ENCODE measurements around the gene WNK2.

WNK2 gene

DNA sequence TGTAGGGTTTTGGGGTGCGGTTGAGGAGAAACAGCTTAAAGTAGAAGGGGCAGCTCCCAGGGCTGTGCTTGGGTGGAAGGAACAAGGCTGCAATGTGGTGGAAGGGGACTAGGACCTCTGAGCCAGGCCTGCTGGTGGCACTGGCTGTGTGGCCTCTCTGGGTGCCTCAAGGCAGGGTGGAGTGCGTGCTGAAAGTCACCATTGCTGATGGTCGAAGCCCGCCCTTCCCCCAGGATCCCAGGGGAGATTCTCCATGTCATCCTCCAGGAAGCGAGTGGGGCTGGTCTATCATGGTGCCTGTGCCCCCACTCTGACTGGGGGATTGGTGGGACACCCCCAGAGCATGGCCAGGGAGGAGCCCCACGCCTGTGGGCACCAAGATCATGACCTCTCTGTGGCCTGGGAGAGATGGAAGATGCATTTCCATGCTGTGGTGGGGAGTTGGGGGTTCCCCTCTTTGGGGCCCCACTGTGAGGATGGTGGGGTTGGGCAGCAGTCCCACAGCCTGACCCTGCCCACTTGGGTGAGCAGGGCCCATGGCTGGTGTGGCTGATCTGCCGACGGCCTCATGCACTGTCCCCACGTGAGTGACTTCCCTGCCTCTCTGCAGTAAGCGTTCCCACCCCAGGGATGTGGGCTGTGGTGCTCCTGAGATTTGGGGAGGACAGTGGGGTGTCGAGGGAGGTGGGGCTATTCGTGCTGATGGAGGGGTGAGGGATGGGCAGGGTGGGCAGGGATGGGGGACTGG is 25.8 kb downstream of the WNK2 start:
- H3K36me3 ChIP-seq (ENCODE audit: control insufficient read depth, insufficient read depth, low read length) = no peaks in the 10 kb centered on the region
- no peaks in the 10 kb centered on the region for H3K9me3 ChIP-seq (ENCODE audit: control insufficient read depth, low read length)
- H3K27me3 ChIP-seq (ENCODE audit: control insufficient read depth, insufficient read depth, low read length, poor library complexity, severe bottlenecking) = no peaks in the 10 kb centered on the region
- H3K4me1 ChIP-seq (ENCODE audit: control insufficient read depth, insufficient read depth, low read length) = peaks cover 31% of the 10 kb centered on the region
- H3K27ac ChIP-seq (ENCODE audit: insufficient read depth, low read depth, low read length, poor library complexity, severe bottlenecking) = no peak overlapping the region
- no peak overlapping the region for H3K4me3 ChIP-seq (ENCODE audit: insufficient read depth, low read depth, low read length)
- 90 to 92% methylated on average over 12 of the region's 12 CpGs for WGBS, 2 experiments

DNA sequence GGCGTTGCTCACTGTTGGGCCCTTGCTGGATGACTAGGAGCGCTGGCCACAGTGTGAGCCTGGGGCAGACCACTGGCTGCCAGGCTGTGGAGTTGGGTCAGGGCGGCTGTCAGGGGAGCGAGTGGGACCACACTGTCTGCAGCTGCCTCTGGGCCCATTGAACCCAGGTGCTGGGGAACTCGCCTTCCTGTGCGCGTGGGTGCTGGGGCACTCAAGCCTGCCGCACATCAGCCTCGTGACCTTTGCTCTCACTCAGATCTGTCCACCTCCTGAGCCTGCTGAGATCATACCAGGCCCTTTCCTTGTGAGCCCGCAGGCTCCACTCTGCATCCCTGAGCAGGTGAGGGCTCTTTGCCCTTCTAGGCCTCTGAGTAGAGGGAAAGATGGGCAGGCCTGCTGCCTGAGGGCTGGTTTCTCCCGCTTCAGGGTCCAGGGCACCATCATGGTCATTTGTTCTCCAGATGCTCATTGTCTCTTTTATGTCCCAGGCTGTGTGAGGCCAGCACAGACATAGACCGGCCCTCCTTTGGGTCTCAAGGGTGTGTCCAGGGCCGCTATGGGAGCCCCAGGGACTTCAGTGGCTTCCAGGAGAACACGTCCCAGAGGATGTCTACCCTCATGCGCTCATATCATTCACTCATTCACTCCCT is 26.5 kb downstream of the WNK2 start:
- no peaks in the 10 kb centered on the region for H3K9me3 ChIP-seq (ENCODE audit: control insufficient read depth, low read length)
- H3K27me3 ChIP-seq (ENCODE audit: control insufficient read depth, insufficient read depth, low read length, poor library complexity, severe bottlenecking) = no peaks in the 10 kb centered on the region
- 92 to 95% methylated on average over 15 of the region's 15 CpGs for WGBS, 2 experiments
- no peak overlapping the region for H3K27ac ChIP-seq (ENCODE audit: insufficient read depth, low read depth, low read length, poor library complexity, severe bottlenecking)
- H3K4me3 ChIP-seq (ENCODE audit: insufficient read depth, low read depth, low read length) = no peak overlapping the region
- peaks cover 25% of the 10 kb centered on the region for H3K4me1 ChIP-seq (ENCODE audit: control insufficient read depth, insufficient read depth, low read length)
- no peaks in the 10 kb centered on the region for H3K36me3 ChIP-seq (ENCODE audit: control insufficient read depth, insufficient read depth, low read length)

DNA sequence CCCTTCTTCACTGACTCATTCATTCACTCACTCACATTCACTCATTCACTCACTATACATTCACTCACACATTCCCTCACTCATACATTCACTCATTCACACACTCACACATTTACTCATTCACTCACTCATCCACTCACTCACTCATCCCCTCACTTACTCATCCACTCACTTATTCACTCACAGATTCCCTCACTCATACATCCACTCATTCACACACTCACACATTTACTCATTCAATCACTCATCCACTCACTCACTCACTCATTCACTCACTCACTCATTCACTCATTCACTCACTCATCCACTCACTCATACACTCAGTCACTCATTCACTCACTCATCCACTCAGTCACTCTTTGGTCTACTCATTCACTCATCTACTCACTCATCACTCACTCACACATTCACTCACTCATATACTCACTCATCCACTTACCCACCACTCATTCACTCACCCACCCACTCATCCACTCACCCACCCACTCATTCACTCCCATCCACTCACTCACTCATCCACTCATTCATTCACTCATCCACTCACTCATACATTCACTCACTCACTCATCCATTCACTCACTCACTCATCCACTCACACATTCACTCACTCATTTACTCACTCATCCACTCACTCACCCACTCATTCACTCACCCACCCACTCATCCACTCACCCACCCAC is 27.2 kb downstream of the WNK2 start:
- Histone ChIP-seq H3K4me3 (ENCODE audit: insufficient read depth, low read depth, low read length) (no peak overlapping the region), H3K36me3 (ENCODE audit: control insufficient read depth, insufficient read depth, low read length) (no peaks in the 10 kb centered on the region), H3K9me3 (ENCODE audit: control insufficient read depth, low read length) (no peaks in the 10 kb centered on the region), H3K27ac (ENCODE audit: insufficient read depth, low read depth, low read length, poor library complexity, severe bottlenecking) (no peak overlapping the region), H3K4me1 (ENCODE audit: control insufficient read depth, insufficient read depth, low read length) (peaks cover 18% of the 10 kb centered on the region), H3K27me3 (ENCODE audit: control insufficient read depth, insufficient read depth, low read length, poor library complexity, severe bottlenecking) (no peaks in the 10 kb centered on the region)

DNA sequence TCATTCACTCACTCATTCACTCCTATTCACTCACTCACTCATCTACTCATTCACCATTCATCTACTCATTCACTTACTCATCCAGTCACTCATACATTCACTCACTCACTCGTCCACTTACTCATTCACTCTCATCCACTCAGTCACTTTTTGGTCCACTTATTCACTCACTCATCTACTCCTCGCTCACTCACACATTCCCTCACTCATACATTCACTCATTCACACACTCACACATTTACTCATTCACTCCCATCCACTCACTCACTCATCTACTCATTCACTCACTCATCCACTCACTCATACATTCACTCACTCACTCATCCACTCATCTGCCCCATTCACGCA is 27.7 kb downstream of the WNK2 start:
- Histone ChIP-seq H3K27me3 (ENCODE audit: control insufficient read depth, insufficient read depth, low read length, poor library complexity, severe bottlenecking) (no peaks in the 10 kb centered on the region), H3K4me1 (ENCODE audit: control insufficient read depth, insufficient read depth, low read length) (peaks cover 14% of the 10 kb centered on the region), H3K27ac (ENCODE audit: insufficient read depth, low read depth, low read length, poor library complexity, severe bottlenecking) (no peak overlapping the region), H3K9me3 (ENCODE audit: control insufficient read depth, low read length) (no peaks in the 10 kb centered on the region), H3K4me3 (ENCODE audit: insufficient read depth, low read depth, low read length) (no peak overlapping the region), H3K36me3 (ENCODE audit: control insufficient read depth, insufficient read depth, low read length) (no peaks in the 10 kb centered on the region)
- 87 to 93% methylated on average over 3 of the region's 3 CpGs for WGBS, 2 experiments

DNA sequence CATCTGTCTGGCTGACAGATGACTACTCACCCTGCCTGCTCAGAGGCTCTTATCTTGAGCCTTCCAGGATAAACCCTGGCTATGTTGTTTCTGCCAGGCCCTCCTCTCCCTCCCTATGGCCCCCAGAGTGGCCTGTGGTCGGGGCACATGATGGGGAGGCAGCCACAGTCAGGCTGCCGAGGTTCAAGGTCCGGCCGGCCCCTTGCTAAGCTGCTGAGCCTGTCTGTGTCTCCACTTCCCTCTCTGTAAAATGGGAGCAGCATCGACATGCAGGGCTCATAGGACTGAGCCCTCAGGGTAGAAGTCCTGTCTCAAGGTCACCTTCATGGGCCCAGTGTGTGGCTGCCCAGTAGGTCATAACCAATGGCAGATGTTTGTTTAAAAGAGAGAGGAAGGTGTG is 28.5 kb downstream of the WNK2 start:
- Histone ChIP-seq H3K9me3 (ENCODE audit: control insufficient read depth, low read length) (no peaks in the 10 kb centered on the region), H3K36me3 (ENCODE audit: control insufficient read depth, insufficient read depth, low read length) (no peaks in the 10 kb centered on the region), H3K4me1 (ENCODE audit: control insufficient read depth, insufficient read depth, low read length) (peaks cover 6% of the 10 kb centered on the region), H3K4me3 (ENCODE audit: insufficient read depth, low read depth, low read length) (no peak overlapping the region), H3K27me3 (ENCODE audit: control insufficient read depth, insufficient read depth, low read length, poor library complexity, severe bottlenecking) (no peaks in the 10 kb centered on the region), H3K27ac (ENCODE audit: insufficient read depth, low read depth, low read length, poor library complexity, severe bottlenecking) (no peak overlapping the region)
- WGBS, 2 experiments = 86 to 91% methylated on average over 5 of the region's 5 CpGs

DNA sequence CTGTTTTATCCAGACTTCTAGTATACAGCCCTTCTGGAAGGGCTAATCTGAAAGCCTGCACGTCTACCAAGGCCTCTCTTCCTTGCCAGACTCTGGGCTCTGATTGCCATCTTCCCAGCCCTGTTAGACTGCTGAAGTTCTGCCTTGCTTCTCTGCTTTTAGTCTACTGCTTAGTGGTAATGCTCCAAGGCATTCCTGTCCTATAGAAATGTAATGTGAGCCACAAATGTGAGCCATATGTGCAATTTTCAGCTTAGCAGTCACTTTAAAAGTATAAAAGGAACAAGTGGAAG is 32.1 kb downstream of the WNK2 start:
- 88 to 93% methylated on average over 1 of the region's 1 CpG for WGBS, 2 experiments
- H3K4me3 ChIP-seq (ENCODE audit: insufficient read depth, low read depth, low read length) = no peak overlapping the region
- H3K9me3 ChIP-seq (ENCODE audit: control insufficient read depth, low read length) = no peaks in the 10 kb centered on the region
- H3K4me1 ChIP-seq (ENCODE audit: control insufficient read depth, insufficient read depth, low read length) = no peaks in the 10 kb centered on the region
- H3K36me3 ChIP-seq (ENCODE audit: control insufficient read depth, insufficient read depth, low read length) = no peaks in the 10 kb centered on the region
- H3K27ac ChIP-seq (ENCODE audit: insufficient read depth, low read depth, low read length, poor library complexity, severe bottlenecking) = no peak overlapping the region
- H3K27me3 ChIP-seq (ENCODE audit: control insufficient read depth, insufficient read depth, low read length, poor library complexity, severe bottlenecking) = no peaks in the 10 kb centered on the region

DNA sequence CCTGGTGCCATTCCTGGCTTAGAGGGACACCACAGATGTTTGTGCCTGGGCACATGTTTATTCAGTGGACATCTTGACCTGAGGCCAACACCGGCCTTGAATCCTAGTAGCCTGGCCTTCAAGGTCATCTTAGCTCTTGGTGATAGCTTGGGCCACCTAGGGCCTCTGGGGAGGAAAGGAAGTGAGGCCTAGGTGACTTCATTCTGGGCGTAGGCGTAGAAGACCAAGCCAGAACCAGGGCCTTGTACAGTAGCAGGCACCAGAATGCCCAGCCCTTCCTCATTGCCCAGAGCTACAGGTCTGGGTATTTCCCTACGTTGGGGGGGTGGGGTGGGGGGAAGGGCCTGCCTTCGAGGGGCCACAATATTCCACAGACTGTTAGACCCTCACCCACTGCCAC is 33.8 kb downstream of the WNK2 start:
- Histone ChIP-seq H3K27ac (ENCODE audit: insufficient read depth, low read depth, low read length, poor library complexity, severe bottlenecking) (no peak overlapping the region), H3K36me3 (ENCODE audit: control insufficient read depth, insufficient read depth, low read length) (no peaks in the 10 kb centered on the region), H3K4me1 (ENCODE audit: control insufficient read depth, insufficient read depth, low read length) (no peaks in the 10 kb centered on the region), H3K27me3 (ENCODE audit: control insufficient read depth, insufficient read depth, low read length, poor library complexity, severe bottlenecking) (no peaks in the 10 kb centered on the region), H3K4me3 (ENCODE audit: insufficient read depth, low read depth, low read length) (no peak overlapping the region), H3K9me3 (ENCODE audit: control insufficient read depth, low read length) (no peaks in the 10 kb centered on the region)
- 95 to 98% methylated on average over 5 of the region's 5 CpGs for WGBS, 2 experiments

DNA sequence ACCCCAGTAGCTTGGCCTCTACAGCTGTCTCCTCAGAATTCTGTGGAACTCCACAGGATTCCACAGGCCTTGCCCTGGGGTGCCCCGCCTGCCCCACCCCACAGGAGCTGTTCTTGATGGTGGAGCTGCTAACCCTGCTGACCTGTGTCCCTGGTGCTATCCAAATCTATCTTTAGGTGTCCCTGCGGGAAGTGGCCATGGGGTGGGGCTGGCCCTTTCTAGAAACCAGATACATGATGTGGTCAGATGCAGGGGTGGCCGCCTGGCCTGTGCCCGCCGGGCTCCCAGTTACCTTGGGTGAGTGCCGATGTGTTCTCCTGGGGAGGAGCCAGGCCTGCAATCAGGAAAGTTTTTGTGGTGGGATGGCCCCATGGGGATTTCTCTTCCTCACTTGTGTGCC is 34.2 kb downstream of the WNK2 start:
- H3K36me3 ChIP-seq (ENCODE audit: control insufficient read depth, insufficient read depth, low read length) = no peaks in the 10 kb centered on the region
- WGBS, 2 experiments = 96% methylated on average over 6 of the region's 6 CpGs
- H3K4me3 ChIP-seq (ENCODE audit: insufficient read depth, low read depth, low read length) = no peak overlapping the region
- H3K27me3 ChIP-seq (ENCODE audit: control insufficient read depth, insufficient read depth, low read length, poor library complexity, severe bottlenecking) = no peaks in the 10 kb centered on the region
- H3K9me3 ChIP-seq (ENCODE audit: control insufficient read depth, low read length) = no peaks in the 10 kb centered on the region
- no peaks in the 10 kb centered on the region for H3K4me1 ChIP-seq (ENCODE audit: control insufficient read depth, insufficient read depth, low read length)
- H3K27ac ChIP-seq (ENCODE audit: insufficient read depth, low read depth, low read length, poor library complexity, severe bottlenecking) = no peak overlapping the region

DNA sequence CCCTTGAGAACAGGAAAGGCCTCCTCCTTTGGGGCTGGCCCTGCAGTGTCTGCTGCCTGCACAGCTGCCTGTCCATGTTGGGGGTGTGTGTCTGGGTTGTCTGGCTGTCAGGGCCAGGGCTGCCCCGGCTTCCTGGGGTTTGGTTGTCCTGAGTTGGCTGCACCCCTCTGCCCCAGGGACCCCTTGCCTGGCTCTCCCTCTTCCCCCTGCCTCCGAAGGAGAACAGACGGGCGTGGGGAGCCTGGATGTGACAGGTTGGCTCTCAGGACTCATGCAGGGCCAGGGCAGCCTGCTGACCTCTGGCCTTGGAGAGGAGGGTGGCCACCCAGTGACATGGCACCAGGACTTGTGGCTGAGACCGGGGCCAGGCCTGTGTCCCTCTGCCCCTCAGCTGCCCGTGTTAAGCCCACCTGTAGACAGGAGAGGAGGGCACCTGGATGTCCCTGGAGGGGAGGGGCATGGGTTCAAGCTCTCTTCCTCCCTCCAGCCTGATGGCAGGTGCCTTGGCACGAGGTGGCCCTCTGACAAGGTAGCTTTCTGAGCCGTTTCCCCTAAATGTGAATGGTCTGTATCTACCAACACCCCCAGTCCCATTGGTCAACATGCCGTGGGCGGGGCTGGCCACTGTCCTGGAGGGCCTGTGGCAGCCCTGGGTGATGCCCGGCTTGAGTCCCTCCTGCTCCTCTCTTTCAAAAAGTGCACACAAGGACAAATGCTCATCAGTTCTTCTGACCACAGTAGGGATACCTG is 34.9 kb downstream of the WNK2 start:
- Histone ChIP-seq H3K36me3 (ENCODE audit: control insufficient read depth, insufficient read depth, low read length) (no peaks in the 10 kb centered on the region), H3K9me3 (ENCODE audit: control insufficient read depth, low read length) (no peaks in the 10 kb centered on the region), H3K4me1 (ENCODE audit: control insufficient read depth, insufficient read depth, low read length) (no peaks in the 10 kb centered on the region), H3K4me3 (ENCODE audit: insufficient read depth, low read depth, low read length) (no peak overlapping the region), H3K27me3 (ENCODE audit: control insufficient read depth, insufficient read depth, low read length, poor library complexity, severe bottlenecking) (no peaks in the 10 kb centered on the region), H3K27ac (ENCODE audit: insufficient read depth, low read depth, low read length, poor library complexity, severe bottlenecking) (no peak overlapping the region)
- 82% methylated on average over 11 of the region's 11 CpGs for WGBS, 2 experiments

DNA sequence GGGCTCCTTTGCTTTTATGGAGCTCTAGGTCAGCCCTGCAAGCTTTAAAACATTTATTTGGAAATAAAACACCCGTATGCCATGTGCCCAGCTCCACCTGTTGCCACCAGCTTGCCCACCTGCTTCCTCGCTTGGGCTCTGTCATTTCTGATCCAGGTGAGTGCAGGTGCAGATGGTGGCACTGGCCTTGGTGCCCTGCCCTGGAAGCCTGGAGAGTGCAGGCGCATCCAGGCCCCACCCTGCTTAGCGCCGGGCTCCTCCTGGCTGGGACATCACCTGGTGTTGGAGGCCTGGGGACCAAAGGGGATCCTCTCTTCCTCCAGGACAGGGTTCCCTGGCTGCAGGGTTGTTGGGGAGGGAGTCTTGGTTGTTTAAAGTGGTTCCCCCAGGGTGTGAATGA is 35.8 kb downstream of the WNK2 start:
- no peaks in the 10 kb centered on the region for H3K27me3 ChIP-seq (ENCODE audit: control insufficient read depth, insufficient read depth, low read length, poor library complexity, severe bottlenecking)
- H3K4me1 ChIP-seq (ENCODE audit: control insufficient read depth, insufficient read depth, low read length) = peaks cover 5% of the 10 kb centered on the region
- 93 to 94% methylated on average over 5 of the region's 5 CpGs for WGBS, 2 experiments

More for the DNA sequence above, 35.8 kb downstream of the WNK2 start:
- Histone ChIP-seq H3K9me3 (ENCODE audit: control insufficient read depth, low read length) (no peaks in the 10 kb centered on the region), H3K27ac (ENCODE audit: insufficient read depth, low read depth, low read length, poor library complexity, severe bottlenecking) (no peak overlapping the region), H3K36me3 (ENCODE audit: control insufficient read depth, insufficient read depth, low read length) (no peaks in the 10 kb centered on the region), H3K4me3 (ENCODE audit: insufficient read depth, low read depth, low read length) (no peak overlapping the region)

Data from ectodermal cell (in vitro differentiated cells).